Fibroblast of skin of scalp (primary cell): ENCODE data around the gene NLRX1.
"Not testable (repeated sequence)": the region's sequence is repeated elsewhere in the genome, so short reads cannot be mapped to it uniquely, and the experiment has no call there.

ENCODE experiments used
- DNase-seq: peaks from one replicate; pipeline ENCODE4 v3.0.0-alpha.2; 2013

The NLRX1 gene

DNA sequence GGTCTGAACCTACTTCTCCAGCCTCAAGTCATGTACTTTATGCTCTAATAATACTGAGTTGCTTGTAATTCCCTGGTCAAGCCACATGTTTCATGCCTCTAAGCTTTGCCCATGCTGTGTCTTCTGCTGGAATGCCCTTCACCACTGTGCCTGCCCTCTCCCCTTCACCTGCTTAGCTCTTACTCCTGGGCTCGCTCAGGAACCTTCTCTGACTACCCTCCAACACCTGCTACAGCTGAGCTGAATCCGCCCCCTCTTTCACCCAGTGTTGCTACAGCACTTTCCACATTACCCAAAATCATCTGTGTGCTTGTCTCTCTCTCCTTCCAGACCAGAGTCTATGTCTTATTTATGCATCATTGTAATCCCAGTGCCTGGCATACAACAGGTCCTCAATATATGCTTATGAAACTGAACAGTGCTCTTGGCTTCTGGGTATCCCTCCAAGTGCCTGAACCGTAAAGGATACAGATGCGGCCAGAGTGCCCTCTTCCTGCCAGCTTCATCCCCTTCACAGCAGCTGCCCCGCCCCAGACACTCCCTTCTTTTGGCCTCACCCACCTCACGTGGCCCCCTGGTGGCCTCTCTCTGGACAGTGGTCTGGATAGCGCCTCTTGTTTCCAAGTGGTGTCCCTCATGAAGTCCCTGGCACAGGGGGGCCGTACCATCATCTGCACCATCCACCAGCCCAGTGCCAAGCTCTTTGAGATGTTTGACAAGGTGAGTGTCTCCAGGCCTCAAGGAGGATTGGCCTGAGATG is 12.6 kb upstream of the NLRX1 start:
- DNase-seq = no peak

GRCh38 chr11:119156496-119156895 is 12.0 kb upstream of the NLRX1 start:
- DNase-seq = no peak

DNA sequence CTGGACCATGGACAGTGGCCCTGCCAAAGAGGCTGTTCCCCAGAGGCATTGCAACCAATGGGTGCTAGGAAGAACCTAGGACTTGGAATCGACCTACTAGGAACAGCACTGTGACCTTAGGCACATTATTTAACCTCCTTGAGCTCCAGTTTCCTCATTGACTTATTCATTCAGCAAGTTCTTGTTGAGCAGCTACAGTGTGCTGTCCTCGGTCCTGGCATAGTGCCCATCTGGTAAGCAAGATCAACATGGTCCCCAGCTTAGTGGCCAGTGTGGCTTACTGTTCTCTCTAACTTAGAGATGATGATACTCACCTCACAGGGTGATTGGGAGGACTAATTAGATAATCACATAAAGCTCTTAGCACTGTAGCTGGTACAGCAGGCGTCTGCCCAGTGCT is 11.5 kb upstream of the NLRX1 start:
- DNase-seq = no peak

GRCh38 chr11:119158467-119158866 is 10.1 kb upstream of the NLRX1 start:
- no peak for DNase-seq

- DNase-seq = no peak
These were observed 8.4 kb upstream of the NLRX1 start for GRCh38 chr11:119160151-119160550.

GRCh38 chr11:119161871-119162270 is 6.7 kb upstream of the NLRX1 start:
- DNase-seq = no peak

DNA sequence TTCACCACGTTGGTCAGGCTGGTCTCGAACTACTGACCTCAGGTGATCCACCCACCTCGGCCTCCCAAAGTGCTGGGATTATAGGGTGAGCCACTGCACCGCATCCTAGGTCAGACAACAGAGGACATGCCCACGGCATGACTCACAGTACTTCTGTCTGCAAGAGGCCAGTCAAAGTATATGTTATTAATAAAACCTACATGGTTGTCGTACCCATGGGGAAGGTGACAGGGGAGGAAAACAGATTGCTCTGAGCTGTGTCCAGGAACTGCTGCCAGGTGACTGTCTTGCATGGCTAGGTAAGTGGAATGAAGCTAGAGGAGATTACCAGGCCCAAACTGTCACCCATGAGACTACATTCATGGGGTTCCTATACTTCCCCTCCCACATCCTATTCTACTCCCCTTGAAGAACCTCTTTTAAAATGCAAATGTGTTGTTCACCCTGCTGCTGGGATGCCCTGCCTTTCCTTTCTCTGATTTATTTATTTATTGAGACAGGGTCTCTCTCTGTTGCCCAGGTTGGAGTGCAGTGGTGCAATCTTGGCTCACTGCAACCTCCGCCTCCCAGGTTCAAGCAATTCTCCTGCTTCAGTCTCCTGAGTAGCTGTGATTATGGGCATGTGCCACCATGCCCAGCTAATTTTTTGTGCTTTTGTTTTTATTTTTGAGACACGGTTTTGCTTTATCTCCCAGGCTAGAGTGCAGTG is 2.0 kb upstream of the NLRX1 start:
- peak; percentile 46 for DNase-seq

GRCh38 chr11:119167077-119167458 is 1.5 kb upstream of the NLRX1 start:
- DNase-seq = not testable (repeated sequence)

GRCh38 chr11:119167933-119168332 is 592 bp upstream of the NLRX1 start:
- DNase-seq = peak; percentile 18

DNA sequence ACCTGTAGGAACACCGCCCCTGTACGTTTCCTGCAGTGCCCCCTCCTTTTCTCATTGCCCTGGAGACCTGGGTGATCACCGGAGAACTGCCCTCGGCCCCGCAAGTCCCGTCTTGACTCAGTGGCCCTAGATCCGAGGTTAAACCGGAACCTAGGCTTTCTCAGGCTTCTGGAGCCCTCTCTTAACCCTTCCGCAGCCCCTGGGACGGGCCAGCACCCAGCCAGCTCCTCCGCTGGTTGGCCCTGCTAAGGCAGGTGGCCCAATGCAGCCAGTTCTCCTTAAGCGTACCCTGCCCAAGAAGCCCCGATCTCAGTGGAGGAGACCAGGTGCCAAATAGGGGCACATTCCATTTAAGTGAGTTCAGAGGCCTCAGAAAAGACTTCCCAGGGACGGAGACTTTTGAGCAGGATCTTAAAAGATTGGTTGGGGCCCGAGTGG is 776 bp downstream of the NLRX1 start:
- peak; percentile 40 for DNase-seq

GRCh38 chr11:119172513-119172912 is 4.0 kb downstream of the NLRX1 start:
- DNase-seq = no peak

DNA sequence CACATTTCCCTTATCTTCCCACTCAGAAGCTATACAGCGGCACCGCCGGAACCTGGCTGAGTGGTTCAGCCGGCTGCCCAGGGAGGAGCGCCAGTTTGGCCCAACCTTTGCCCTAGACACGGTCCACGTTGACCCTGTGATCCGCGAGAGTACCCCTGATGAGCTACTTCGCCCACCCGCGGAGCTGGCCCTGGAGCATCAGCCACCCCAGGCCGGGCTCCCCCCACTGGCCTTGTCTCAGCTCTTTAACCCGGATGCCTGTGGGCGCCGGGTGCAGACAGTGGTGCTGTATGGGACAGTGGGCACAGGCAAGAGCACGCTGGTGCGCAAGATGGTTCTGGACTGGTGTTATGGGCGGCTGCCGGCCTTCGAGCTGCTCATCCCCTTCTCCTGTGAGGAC is 4.9 kb downstream of the NLRX1 start:
- no peak for DNase-seq

DNA sequence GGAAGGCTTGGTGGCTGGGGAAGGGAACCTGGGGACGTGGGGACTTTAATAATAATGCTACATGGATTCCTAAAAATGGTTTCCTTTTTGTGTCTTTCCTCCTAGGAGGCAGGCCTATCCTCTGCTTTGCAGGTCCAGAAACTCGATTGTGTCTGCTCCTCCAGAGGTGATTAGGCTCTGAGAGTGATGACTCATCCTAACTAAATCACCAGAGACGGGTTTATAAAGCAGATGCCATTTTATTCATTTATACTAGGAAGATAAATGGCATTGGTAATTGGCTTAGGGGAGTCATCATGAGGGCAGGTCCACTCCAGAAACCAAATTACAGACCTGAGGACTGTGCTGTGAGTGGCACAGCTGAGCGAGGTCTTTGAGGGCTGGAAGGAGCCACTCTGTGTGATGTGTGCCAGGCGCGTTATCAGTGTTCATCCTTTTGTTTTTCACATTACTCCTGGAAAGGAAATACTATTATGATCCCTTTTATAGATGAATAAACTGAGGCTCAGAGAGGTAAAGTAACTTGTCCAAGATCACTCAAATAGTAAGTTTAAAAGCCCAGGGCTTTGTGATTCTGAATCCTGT is 7.1 kb downstream of the NLRX1 start:
- DNase-seq = no peak

- peak; percentile 29 for DNase-seq
These were observed 9.7 kb downstream of the NLRX1 start for GRCh38 chr11:119178166-119178680.

GRCh38 chr11:119179342-119179741 is 10.8 kb downstream of the NLRX1 start:
- DNase-seq = no peak

GRCh38 chr11:119179983-119180382 is 11.5 kb downstream of the NLRX1 start:
- no peak for DNase-seq

DNA sequence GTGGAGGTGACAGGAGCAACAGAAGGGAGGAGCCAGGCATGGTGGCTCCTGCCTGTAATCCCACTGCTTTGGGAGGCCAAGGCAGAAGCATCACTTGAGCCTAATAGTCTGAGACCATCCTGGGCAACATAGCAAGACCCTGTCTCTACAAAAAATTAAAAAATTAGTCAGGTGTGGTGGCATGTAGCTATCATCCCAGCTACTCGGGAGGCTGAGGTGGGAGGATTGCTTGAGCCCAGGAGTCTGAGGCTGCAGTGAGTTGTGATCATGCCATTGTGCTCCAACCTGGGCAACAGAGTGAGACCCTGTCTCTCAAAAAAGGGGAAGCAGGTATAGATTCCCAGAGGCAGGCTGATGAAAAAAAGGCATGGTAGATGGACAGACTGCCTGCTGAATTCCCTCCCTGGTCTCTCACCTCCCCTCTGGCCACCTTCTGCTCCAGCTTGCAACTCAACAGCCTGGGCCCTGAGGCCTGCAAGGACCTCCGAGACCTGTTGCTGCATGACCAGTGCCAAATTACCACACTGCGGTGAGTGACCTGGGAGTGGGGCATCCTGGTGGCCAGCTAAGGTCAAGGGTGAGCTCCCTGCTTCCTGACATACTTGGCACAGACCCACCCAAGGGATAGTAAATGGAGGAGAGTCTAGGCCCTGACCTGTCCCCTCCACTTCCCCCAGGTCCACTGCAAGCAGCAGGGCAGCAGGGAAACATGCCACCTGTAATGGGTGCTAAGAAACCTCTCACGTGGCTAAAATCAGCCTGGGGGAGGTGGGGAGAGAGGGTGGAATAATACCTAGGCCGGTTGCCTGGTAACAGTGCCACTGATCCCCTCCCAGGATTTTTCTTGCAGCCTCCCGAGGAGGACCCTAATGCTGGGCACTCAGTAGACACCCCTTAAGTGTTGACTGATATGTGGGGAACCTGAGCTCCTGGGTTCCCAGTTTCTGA is 12.5 kb downstream of the NLRX1 start:
- no peak for DNase-seq

- DNase-seq = no peak
These were observed 13.3 kb downstream of the NLRX1 start for GRCh38 chr11:119181677-119182412.

DNA sequence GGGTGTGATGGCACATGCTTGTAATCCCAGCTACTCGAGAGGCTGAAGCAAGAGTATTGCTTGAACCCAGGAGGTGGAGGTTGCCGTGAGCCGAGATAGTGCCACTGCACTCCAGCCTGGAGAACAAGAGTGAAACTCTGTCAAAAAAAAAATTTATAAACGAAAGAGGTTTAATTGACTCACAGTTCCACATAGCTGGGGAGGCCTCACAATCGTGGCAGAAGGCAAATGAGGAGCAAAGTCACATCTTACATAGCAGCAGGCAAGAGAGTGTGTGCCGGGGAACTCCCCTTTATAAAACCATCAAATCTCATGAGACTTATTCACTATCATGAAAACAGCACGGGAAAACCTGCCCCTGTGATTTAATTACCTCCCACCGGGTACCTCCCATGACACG is 15.9 kb downstream of the NLRX1 start:
- not testable (repeated sequence) for DNase-seq

- no peak for DNase-seq
These were observed 17.6 kb downstream of the NLRX1 start for GRCh38 chr11:119185981-119186634.
